Muscle of arm (tissue), 12 donors: ENCODE data around the gene NHLRC4. TPM values are rescaled to one million over a fixed set of nuclear protein-coding genes. Genes with fewer than 3 reads are reported as not detected.

Experiments
- DNase-seq: peaks from one replicate; pipeline ENCODE4 v3.0.0-alpha.2; 2013
- polyA plus RNA-seq, 12 donors: library from polyadenylated mRNA; unstranded; fragments of 120-200 nt; gene quantifications; one replicate each; pipeline ENCODE4 v1.2.1, GENCODE V29; 2013; ENCODE audit not compliant: insufficient read length in 12 of 12

The NHLRC4 gene
- polyA plus RNA-seq, 12 donors = 0.62 to 1.3 (median 0.89) TPM; not detected in 2

DNA sequence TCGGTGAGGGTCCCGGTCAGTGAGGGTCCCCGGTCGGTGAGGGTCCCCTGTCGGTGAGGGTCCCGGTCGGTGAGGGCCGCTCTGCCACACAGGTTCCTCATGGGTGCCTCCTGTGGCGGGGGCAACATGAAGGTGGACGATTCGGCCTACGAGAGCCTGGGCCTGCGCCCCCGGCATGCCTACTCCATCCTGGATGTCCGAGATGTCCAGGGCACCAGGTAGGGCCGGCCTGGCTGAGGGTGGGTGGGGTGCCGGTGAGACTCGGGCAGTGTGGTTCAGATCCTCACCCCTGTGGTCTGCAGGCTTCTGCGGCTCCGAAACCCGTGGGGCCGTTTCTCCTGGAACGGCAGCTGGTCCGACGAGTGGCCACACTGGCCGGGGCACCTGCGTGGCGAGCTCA is 15.6 kb upstream of the NHLRC4 start:
- DNase-seq = no peak

- no peak for DNase-seq
Observed at GRCh38 chr16:552171-552570, 14.6 kb upstream of the NHLRC4 start.

- DNase-seq = no peak
Observed at GRCh38 chr16:553601-554296, 13.1 kb upstream of the NHLRC4 start.

- no peak for DNase-seq
Observed at GRCh38 chr16:554297-554621, 12.5 kb upstream of the NHLRC4 start.

DNA sequence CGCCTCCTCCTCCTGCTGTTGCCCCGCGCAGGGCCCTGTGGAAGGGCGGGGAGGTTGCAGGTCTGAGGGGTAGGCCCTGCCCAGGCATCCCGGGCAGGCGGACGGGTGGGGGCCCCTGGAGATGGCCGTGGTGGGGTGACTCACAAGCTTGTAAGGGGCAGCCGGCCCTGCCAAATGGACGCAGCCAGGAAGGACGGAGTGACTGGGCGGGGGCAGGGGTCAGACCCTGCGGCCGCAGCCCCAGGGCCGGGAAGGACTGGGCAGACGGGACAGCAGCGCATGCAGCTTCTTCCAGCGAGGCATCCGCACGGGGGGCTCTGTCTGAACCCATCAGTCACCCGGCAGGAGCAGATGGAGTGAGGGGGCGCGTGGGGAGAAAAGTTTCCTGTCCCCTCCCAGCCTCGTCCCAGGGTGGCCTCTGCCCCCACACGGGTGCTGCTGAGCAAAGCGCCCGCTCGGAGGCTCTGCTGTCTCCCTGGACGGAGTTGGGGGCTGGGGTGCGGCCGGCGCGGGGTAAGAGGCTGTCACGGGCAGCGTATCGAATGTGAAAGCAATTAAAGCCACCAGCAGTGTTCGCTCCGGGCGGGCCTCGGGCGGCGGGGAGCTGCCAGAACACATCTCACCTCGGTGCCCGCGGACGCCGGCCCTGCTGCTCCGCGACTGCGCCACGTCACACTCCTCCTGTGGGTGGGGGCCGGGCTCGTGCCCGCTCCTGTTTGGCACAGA is 12.0 kb upstream of the NHLRC4 start:
- DNase-seq = no peak

DNA sequence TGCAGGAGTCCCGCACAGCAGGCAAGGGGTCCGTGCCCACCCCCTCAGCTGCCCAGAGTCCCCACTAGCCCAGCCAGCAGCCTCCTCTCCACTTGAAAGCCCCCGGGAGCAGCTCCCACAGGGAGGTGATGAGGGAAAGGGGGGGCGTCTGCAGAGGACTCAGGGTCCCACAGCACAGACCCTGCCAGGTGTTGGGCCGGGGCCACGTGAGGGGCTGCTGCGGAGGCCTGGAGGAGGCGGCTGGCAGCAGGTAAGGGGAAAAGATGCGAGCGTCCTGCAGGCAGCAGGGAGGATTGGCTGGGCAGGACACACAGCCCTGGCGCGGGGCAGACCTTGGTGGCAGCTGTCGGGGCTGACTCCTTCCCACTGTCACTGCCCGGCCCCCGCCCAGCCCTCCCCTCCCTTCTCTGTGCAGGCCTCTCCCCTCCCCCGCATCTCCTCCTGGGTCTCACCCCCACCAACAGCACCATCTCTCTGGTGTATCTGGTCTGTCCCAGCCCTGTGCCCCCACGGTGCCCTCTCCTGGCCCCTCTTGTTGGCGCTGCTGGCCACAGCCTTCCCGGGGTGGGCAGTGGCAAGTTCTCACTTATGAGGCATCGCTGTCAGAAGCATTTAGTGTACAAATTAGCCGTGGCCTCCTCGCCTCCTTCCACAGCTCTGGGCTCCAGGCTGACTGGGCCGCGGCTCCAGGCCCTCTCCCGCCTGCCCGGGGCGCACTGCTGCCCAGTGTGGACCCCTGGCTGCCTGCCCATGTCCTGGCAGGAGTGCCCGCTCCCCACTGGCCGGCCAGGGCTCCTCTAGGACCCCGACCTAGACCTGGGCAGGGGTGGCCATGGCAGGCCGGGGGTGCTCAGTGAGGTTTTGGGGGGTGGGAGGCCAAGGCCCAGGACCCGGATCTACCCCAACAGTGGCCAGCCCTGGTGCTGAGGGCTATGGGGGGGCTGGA is 11.0 kb upstream of the NHLRC4 start:
- no peak for DNase-seq

GRCh38 chr16:556474-557173 is 10.2 kb upstream of the NHLRC4 start:
- no peak for DNase-seq

- no peak for DNase-seq
Observed at GRCh38 chr16:557463-558297, 9.1 kb upstream of the NHLRC4 start.

GRCh38 chr16:558298-559020 is 8.3 kb upstream of the NHLRC4 start:
- no peak for DNase-seq

DNA sequence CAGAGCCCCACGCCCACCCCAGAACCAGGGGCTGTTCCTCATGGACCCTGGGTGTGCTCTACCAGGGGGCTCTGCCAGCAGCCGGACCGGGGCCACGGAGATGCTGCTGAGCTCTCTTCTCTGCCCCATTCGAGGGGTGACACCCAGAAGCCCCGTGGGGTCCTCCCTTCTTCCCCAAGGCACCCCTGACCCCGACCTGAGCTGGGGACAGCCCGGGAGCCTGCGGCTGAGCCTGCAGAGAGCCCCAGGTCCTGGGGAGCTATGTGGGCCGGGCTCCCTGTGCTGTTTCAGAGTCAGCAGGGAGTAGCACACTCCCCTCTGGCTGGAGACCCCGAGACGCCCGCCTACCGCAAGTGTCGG is 7.8 kb upstream of the NHLRC4 start:
- no peak for DNase-seq

DNA sequence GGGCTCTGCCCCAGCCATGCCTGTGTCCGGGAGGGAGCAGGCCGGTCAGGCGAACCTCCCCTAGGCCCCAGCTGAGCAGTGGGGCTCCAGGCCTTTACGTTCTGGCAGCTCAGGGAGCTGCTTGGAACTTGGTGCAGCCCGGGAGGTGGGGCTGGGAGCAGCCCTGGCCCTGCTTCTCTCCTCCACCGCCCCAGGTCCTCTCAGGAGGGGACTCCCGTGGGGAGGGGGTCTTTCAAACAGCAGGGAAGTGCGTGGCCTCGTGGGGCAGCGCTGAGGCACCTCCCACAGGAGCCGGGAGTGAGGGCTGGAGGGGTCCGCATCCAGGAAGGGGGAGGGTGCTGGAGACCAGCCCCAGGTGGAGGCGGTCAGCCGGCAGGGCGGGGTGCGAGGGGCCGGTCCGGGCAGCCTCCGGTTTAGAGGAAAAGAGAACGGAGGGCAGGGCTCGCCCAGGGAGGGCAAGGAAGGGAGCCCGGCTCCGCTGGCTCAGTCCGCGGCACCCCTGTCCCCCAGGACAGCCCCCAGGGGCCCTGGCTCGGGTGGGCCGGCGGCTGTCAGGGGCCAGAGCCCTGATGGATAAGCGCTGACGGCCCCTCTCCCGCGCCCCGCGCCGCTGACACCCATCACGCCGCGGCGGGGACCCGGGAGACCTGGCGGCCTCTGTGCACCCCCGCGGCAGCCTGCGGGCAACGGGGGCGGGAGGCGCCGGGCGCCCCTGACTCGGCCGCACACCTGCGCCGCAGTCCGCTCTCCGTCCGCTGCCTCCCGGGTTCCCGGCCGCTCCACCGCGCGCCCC is 7.2 kb upstream of the NHLRC4 start:
- no peak for DNase-seq

GRCh38 chr16:560204-560700 is 6.6 kb upstream of the NHLRC4 start, which contains the start of gene PRR35:
PRR35 (plus strand) TSS chr16:560394; CDS start chr16:563295, 2,901 bp downstream.
- no peak for DNase-seq

DNA sequence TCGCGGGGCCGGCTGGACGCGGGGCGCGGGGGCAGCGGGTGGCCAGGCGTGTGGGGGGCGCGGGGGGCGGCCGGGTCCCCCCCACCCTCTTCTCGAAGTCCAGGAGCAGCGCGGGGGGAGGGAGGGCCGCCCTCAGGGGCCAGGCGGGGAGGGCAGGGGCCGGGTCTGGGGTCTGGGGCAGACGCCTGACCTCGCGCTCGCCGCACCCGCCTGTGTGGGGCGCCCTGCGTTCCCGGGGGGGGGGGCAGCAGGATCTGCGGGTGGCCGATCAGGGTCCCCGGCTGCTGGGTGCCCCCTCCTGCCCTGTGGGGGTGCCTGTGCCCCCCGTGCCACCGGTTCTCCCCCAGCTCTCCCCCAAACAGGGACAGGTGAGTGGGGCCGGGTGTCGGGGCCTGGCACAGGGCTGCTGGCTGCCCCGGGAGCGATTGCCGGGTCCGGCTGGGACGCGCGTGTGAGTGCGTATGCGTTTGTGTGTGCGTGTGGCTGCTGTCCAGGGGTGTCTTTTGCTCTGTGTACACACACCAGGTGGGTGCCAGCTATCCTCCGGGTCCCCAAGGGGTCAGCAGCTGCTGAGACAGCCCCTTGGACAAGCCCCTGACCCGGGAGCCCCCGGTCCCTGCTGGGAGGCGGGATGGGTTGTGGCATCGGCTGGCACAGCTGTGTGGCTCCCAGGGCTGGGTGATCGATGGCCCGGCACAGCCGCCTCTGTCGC is 5.9 kb upstream of the NHLRC4 start:
- DNase-seq = no peak

- DNase-seq = no peak
Observed at GRCh38 chr16:561413-561794, 5.4 kb upstream of the NHLRC4 start.

GRCh38 chr16:561957-562938 is 4.6 kb upstream of the NHLRC4 start:
- no peak for DNase-seq

GRCh38 chr16:563072-563644 is 3.6 kb upstream of the NHLRC4 start:
- DNase-seq = no peak
